OCI-LY7 (cell line): ENCODE results near the gene HIVEP3.

Source experiments
- EZH2phosphoT487 ChIP-seq: fragments of 200-600 bp; sonication (generic); IDR thresholded peaks from 2 replicates; pipeline ENCODE4 v1.6.1; 2018; ENCODE audit warnings: low read depth, borderline replicate concordance, mild to moderate bottlenecking, mixed run types, antibody characterized with exemption, low read length, moderate library complexity, mixed read lengths
- TF ChIP-seq, protein P1 (sequence below): fragments of 200-600 bp; sonication (generic); conservative IDR thresholded peaks from 2 replicates; pipeline ENCODE4 v1.5.1; 2014; ENCODE audit warnings: mild to moderate bottlenecking, antibody characterized with exemption, low read length, moderate library complexity, mixed read lengths

DNA sequence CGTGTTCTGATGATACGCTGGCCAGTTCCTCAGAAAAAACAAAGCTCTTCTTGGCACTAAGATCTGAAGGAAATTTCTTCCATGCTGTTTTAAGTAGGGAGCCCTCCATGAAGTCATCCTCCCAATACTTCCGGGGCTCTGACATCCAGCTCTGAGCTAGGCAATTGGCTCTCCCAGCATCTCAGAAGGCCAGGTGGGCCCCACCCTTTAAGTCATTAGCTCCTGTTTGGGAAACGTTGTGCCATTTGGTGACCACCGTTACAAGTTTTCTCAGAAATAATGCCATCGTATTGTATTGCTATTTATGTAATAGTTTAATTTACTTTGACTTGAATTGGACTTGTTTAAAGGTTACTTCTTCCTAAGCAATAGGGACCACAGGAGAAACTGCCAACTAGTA lies 303.9 kb downstream of the HIVEP3 start:
- TF ChIP-seq, protein P1, sequence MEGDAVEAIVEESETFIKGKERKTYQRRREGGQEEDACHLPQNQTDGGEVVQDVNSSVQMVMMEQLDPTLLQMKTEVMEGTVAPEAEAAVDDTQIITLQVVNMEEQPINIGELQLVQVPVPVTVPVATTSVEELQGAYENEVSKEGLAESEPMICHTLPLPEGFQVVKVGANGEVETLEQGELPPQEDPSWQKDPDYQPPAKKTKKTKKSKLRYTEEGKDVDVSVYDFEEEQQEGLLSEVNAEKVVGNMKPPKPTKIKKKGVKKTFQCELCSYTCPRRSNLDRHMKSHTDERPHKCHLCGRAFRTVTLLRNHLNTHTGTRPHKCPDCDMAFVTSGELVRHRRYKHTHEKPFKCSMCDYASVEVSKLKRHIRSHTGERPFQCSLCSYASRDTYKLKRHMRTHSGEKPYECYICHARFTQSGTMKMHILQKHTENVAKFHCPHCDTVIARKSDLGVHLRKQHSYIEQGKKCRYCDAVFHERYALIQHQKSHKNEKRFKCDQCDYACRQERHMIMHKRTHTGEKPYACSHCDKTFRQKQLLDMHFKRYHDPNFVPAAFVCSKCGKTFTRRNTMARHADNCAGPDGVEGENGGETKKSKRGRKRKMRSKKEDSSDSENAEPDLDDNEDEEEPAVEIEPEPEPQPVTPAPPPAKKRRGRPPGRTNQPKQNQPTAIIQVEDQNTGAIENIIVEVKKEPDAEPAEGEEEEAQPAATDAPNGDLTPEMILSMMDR: no peak
- no peak for TF ChIP-seq EZH2phosphoT487
